SK-N-MC (cell line): Measurements from ENCODE around the gene SAMMSON.

Source experiments
- DNase-seq: peaks from one replicate; pipeline ENCODE4 v3.0.0-alpha.2; 2011; ENCODE audit warnings: low read depth, low spot score
- H3K27ac ChIP-seq: fragments of 200-600 bp; sonication (generic); 2 replicates; pipeline ENCODE4 v1.5.1; 2016; ENCODE audit warnings: mixed run types
- H3K36me3 ChIP-seq: fragments of 200-600 bp; sonication (generic); 2 replicates; pipeline ENCODE4 v1.6.1; 2017; ENCODE audit warnings: antibody characterized with exemption, low read length, mixed read lengths; ENCODE audit not compliant: insufficient read depth
- H3K4me3 ChIP-seq: fragments of 200-600 bp; sonication (generic); 2 replicates; pipeline ENCODE4 v1.5.1; 2016
- H3K9ac ChIP-seq: fragments of 200-600 bp; sonication (generic); 2 replicates; pipeline ENCODE4 v1.8.0; 2017; ENCODE audit warnings: mixed run types, mixed read lengths; ENCODE audit not compliant: insufficient read length
- H3K9me3 ChIP-seq: fragments of 200-600 bp; sonication (generic); 2 replicates; pipeline ENCODE4 v1.6.1; 2017; ENCODE audit warnings: low read depth, mild to moderate bottlenecking, antibody characterized with exemption, low read length, moderate library complexity, mixed read lengths
- EZH2 ChIP-seq: fragments of 200-600 bp; sonication (generic); IDR thresholded peaks from one replicate; pipeline ENCODE4 v1.6.1; 2017; ENCODE audit warnings: antibody characterized with exemption
- FOXP2 ChIP-seq: optimal IDR thresholded peaks from 2 replicates; pipeline ENCODE3; 2011; ENCODE audit warnings: mild to moderate bottlenecking, moderate library complexity; ENCODE audit not compliant: insufficient read depth; ENCODE audit errors: extremely low read length, control extremely low read depth
- POLR2AphosphoS5 ChIP-seq: IDR thresholded peaks from 2 replicates; pipeline ENCODE4 v1.6.1; 2012; ENCODE audit warnings: mild to moderate bottlenecking, low read depth, low read length, borderline replicate concordance

Gene SAMMSON

DNA sequence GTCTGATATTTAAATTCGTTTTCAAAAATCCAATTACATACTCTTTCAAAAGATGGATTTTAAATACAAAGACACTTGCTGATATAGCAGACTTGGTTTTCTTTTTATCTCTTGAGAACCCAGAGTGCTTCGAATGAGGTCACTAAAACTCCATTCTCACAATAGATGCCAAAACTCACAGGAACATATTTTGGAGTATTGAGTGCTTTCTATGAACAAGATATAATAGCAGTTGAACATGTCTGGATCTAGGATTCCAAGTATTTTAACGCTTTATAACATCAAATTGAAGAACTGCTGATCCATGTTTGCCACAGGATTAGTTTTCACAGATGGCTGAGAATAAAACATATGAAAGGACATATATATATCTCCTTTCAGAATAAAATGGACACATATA is 113.2 kb downstream of the SAMMSON start:
- no peak overlapping the region for H3K4me3 ChIP-seq
- no peaks in the 10 kb centered on the region for H3K9me3 ChIP-seq
- no peak overlapping the region for H3K9ac ChIP-seq

DNA sequence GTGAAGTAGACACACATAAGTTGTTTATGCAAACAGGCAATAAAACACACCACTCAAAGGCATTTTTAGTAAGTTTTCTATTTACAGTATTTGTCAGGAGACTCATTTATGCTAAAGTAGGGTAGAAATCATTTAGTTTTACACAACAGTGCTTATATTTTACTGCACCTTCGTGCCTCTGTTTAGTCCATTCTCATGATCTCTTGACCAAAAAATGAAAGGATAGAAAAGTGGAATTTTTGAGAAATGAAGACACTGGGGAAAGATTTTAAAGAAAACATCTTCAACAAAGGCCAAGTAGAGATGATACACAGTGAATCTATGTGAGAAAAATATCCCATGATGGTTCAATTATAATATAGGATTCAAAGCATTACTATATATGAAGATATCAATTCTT is 114.9 kb downstream of the SAMMSON start:
- H3K9ac ChIP-seq, result no peak overlapping the region
- no peak overlapping the region for H3K27ac ChIP-seq
- H3K36me3 ChIP-seq, result no peaks in the 10 kb centered on the region
- no peak overlapping the region for H3K4me3 ChIP-seq
- no peak for DNase-seq
- TF ChIP-seq POLR2AphosphoS5, result no peak
- TF ChIP-seq FOXP2, result no peak
- no peak for TF ChIP-seq EZH2
- H3K9me3 ChIP-seq, result no peaks in the 10 kb centered on the region

More for the DNA sequence above, 113.2 kb downstream of the SAMMSON start:
- no peak for DNase-seq
- TF ChIP-seq POLR2AphosphoS5 (no peak), FOXP2 (no peak), EZH2 (no peak)
- no peaks in the 10 kb centered on the region for H3K36me3 ChIP-seq
- no peak overlapping the region for H3K27ac ChIP-seq

DNA sequence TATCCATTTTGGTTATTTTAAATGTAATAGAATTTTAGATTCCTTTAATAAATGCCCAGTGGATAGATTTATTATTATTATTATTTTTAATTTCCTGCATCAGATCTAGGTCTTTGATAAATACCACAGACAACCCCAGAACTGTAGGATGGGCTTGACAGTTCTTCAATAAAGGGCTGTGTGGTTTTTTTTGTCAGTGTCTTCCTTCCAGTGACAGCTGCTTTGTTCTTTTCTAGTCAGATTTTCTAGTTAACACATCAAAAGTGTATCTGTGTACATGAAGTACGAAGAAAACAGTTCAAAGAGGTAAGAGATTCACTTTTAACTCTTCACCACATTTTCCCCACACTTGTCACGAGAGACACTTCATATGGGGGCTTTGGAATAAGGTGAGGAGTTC is 120.3 kb downstream of the SAMMSON start:
- TF ChIP-seq EZH2 (no peak), FOXP2 (no peak), POLR2AphosphoS5 (no peak)
- Histone ChIP-seq H3K4me3 (no peak overlapping the region), H3K36me3 (no peaks in the 10 kb centered on the region), H3K9ac (no peak overlapping the region), H3K27ac (no peak overlapping the region), H3K9me3 (no peaks in the 10 kb centered on the region)
- no peak for DNase-seq
